Stimulated activated CD4-positive, alpha-beta T cell treated with anti-CD3 and anti-CD28 coated beads, Interleukin-2, amount 100 ng/mL, for 4 hours (primary cell): ENCODE data around the gene RIN1.
"Not testable (repeated sequence)": the region's sequence is repeated elsewhere in the genome, so short reads cannot be mapped to it uniquely, and the experiment has no call there.

Experiments used
- DNase-seq: peaks from one replicate; pipeline ENCODE4 v3.0.0-alpha.2; 2020; ENCODE audit warnings: low read depth

The RIN1 gene

GRCh38 chr11:66336234-66337102 lies at the start of gene RIN1:
TSS of gene RIN1 (minus strand) at chr11:66336434. CDS start at chr11:66336402, 32 bp downstream.
- DNase-seq = no peak

- DNase-seq = not testable (repeated sequence)
Observed at GRCh38 chr11:66384316-66384715, 48.1 kb upstream of the RIN1 start.

GRCh38 chr11:66380264-66380663 lies 44.0 kb upstream of the RIN1 start:
- not testable (repeated sequence) for DNase-seq

- not testable (repeated sequence) for DNase-seq
Observed at GRCh38 chr11:66373690-66374287, 37.6 kb upstream of the RIN1 start.

GRCh38 chr11:66373265-66373664 lies 37.0 kb upstream of the RIN1 start:
- DNase-seq = no peak

- peak; percentile 71 for DNase-seq
Observed at GRCh38 chr11:66371627-66372415, 35.6 kb upstream of the RIN1 start, which contains the start of gene SLC29A2. TSS of gene SLC29A2 (minus strand) at chr11:66371760. CDS start at chr11:66371591, 169 bp downstream.

- no peak for DNase-seq
Observed at GRCh38 chr11:66369073-66369894, 33.0 kb upstream of the RIN1 start.

GRCh38 chr11:66368484-66368883 lies 32.2 kb upstream of the RIN1 start:
- no peak for DNase-seq

- no peak for DNase-seq
Observed at GRCh38 chr11:66367561-66368312, 31.5 kb upstream of the RIN1 start.

- no peak for DNase-seq
Observed at GRCh38 chr11:66366844-66367477, 30.7 kb upstream of the RIN1 start.

- DNase-seq = no peak
Observed at GRCh38 chr11:66365711-66366619, 29.7 kb upstream of the RIN1 start.

- no peak for DNase-seq
Observed at GRCh38 chr11:66365166-66365565, 28.9 kb upstream of the RIN1 start.

- DNase-seq = peak; percentile 52
Observed at GRCh38 chr11:66363805-66364535, 27.7 kb upstream of the RIN1 start.

GRCh38 chr11:66363187-66363601 lies 27.0 kb upstream of the RIN1 start:
- no peak for DNase-seq

GRCh38 chr11:66362481-66363147 lies 26.4 kb upstream of the RIN1 start:
- no peak for DNase-seq

- DNase-seq = no peak
Observed at GRCh38 chr11:66361502-66361941, 25.3 kb upstream of the RIN1 start.

GRCh38 chr11:66360406-66361073 lies 24.3 kb upstream of the RIN1 start:
- DNase-seq = no peak
